Measurements from ENCODE around the gene FLT3. TPM values are rescaled to one million over a fixed set of nuclear protein-coding genes. Genes with fewer than 3 reads are reported as not detected.

Gene FLT3
- polyA plus RNA-seq, 3 donors, result 2.1 to 5.3 (median 3.7) TPM

GRCh38 chr13:28026508-28026907 lies 73.9 kb downstream of the FLT3 start:
- H3K27ac Mint-ChIP-seq, result no peak overlapping the region

GRCh38 chr13:28022848-28023518 lies 77.4 kb downstream of the FLT3 start:
- no peak for DNase-seq
- H3K4me1 ChIP-seq (ENCODE audit: control insufficient read depth in 1 of 2, insufficient read depth in 2 of 2, low read length in 2 of 2), result no peaks in the 10 kb centered on the region
- H3K27ac ChIP-seq (ENCODE audit: low read depth in 1 of 2, low read length in 2 of 2), result no peak overlapping the region
- no peak overlapping the region for H3K4me2 ChIP-seq (replicated peaks; ENCODE audit: extremely low read depth, low read length, poor library complexity, severe bottlenecking)
- peaks cover 0 to 2% (median 0%) of the 10 kb centered on the region in 7 donors for H3K9me3 Mint-ChIP-seq
- no peak overlapping the region for H2AFZ ChIP-seq (ENCODE audit: insufficient read depth, low read depth, low read length, poor library complexity, severe bottlenecking)
- 86% methylated on average over 5 of the region's 9 CpGs for WGBS (ENCODE audit: insufficient coverage)
- TF ChIP-seq CTCF (IDR thresholded peaks at IDR 0.05), result no peak
- H3K27me3 ChIP-seq (ENCODE audit: control insufficient read depth in 2 of 2, insufficient read depth in 2 of 2, low read length in 2 of 2), result no peaks in the 10 kb centered on the region
- H3K9ac ChIP-seq (ENCODE audit: insufficient read depth, low read length, poor library complexity, severe bottlenecking), result no peak overlapping the region
- H3K79me2 ChIP-seq (ENCODE audit: insufficient read depth, low read length), result no peaks in the 10 kb centered on the region
- H3K9me3 ChIP-seq (replicated peaks in 1 of 2; ENCODE audit: control insufficient read depth in 1 of 2, insufficient read depth in 1 of 2, low read length in 2 of 2), result no peaks in the 10 kb centered on the region
- peaks cover 43 to 57% of the 10 kb centered on the region in 2 donors for H3K36me3 Mint-ChIP-seq
- intact Hi-C loops (cut with micrococcal nuclease), result no loop called here
- H3K27me3 Mint-ChIP-seq (ENCODE audit: low read depth in 3 of 3), result no peaks in the 10 kb centered on the region
- H3K36me3 ChIP-seq (replicated peaks in 1 of 2; ENCODE audit: control insufficient read depth in 1 of 2, insufficient read depth in 2 of 2, low read length in 2 of 2), result peaks cover 16 to 62% of the 10 kb centered on the region in 2 donors
- H3K4me3 ChIP-seq (replicated peaks in 1 of 3; ENCODE audit: low read depth in 2 of 3, low read length in 3 of 3), result no peak overlapping the region
- H3K4me3 Mint-ChIP-seq, result no peak overlapping the region
- H3K4me1 Mint-ChIP-seq, result no peaks in the 10 kb centered on the region
- H3K27ac Mint-ChIP-seq, result no peak overlapping the region
- H4K20me1 ChIP-seq (ENCODE audit: insufficient read depth, low read length), result no peaks in the 10 kb centered on the region

More at GRCh38 chr13:28026508-28026907, 73.9 kb downstream of the FLT3 start:
- Histone ChIP-seq H3K4me3 (replicated peaks in 1 of 3; ENCODE audit: low read depth in 2 of 3, low read length in 3 of 3) (no peak overlapping the region), H2AFZ (ENCODE audit: insufficient read depth, low read depth, low read length, poor library complexity, severe bottlenecking) (no peak overlapping the region), H4K20me1 (ENCODE audit: insufficient read depth, low read length) (no peaks in the 10 kb centered on the region), H3K9ac (ENCODE audit: insufficient read depth, low read length, poor library complexity, severe bottlenecking) (no peak overlapping the region), H3K4me1 (ENCODE audit: control insufficient read depth in 1 of 2, insufficient read depth in 2 of 2, low read length in 2 of 2) (peaks cover 8 to 9% of the 10 kb centered on the region in 2 donors), H3K9me3 (replicated peaks in 1 of 2; ENCODE audit: control insufficient read depth in 1 of 2, insufficient read depth in 1 of 2, low read length in 2 of 2) (no peaks in the 10 kb centered on the region), H3K79me2 (ENCODE audit: insufficient read depth, low read length) (no peaks in the 10 kb centered on the region), H3K36me3 (replicated peaks in 1 of 2; ENCODE audit: control insufficient read depth in 1 of 2, insufficient read depth in 2 of 2, low read length in 2 of 2) (peaks cover 10 to 55% of the 10 kb centered on the region in 2 donors), H3K27ac (ENCODE audit: low read depth in 1 of 2, low read length in 2 of 2) (no peak overlapping the region), H3K27me3 (ENCODE audit: control insufficient read depth in 2 of 2, insufficient read depth in 2 of 2, low read length in 2 of 2) (no peaks in the 10 kb centered on the region), H3K4me2 (replicated peaks; ENCODE audit: extremely low read depth, low read length, poor library complexity, severe bottlenecking) (no peak overlapping the region)
- Mint-ChIP-seq H3K9me3 (no peaks in the 10 kb centered on the region), H3K4me3 (no peak overlapping the region), H3K4me1 (peaks cover 6% of the 10 kb centered on the region), H3K27me3 (ENCODE audit: low read depth in 3 of 3) (peaks cover 0 to 2% (median 0%) of the 10 kb centered on the region in 3 donors), H3K36me3 (peaks cover 19 to 37% of the 10 kb centered on the region in 2 donors)
- intact Hi-C loops (cut with micrococcal nuclease), result no loop called here
- WGBS (ENCODE audit: insufficient coverage), result 100% methylated on average over 2 of the region's 9 CpGs
- DNase-seq, result no peak
- no peak for TF ChIP-seq CTCF (IDR thresholded peaks at IDR 0.05)
